HG03460 (cell line): ENCODE data around the gene SCN5A.

Source experiments
- ATAC-seq: cut with Tn5 transposase; IDR thresholded peaks from one replicate; pipeline ENCODE4 v1.9.1; 2021; ENCODE audit not compliant: unreplicated experiment

The SCN5A gene

DNA sequence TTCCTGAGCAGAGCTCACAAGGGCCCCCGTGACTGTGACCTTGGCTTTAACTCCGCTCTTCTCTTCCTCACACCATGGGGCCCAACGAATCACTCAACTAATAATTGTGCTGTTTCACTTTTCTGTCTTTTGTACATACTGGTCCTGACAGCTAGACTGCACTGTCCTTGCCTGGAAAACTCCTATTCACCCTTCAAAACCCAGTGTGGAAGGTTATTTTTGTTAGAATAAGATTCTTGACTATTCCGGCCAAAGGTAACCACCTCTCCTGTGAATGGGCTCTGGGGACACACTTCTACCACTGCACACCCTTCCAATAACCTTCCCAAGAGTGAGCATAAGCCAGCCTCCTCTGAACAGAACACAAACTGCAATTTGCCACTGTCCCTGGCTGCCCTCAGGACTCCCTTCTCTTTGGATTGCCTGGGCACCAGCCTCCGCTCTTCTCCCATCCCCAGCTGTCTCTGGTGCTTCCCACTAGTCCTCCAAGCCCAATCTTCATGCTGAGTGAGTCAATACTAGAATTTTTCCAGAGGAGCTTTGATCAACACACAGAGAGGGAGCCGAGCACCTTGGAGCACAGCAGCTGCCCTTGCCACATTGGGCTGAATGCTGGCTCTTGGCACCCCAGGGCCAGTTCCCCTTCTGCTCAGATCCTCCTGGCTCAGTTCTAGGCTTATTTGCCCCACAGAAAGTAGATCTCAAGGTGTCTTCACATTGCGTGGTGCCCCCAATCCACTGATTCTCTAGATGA lies 2.1 kb downstream of the SCN5A start:
- no peak for ATAC-seq

DNA sequence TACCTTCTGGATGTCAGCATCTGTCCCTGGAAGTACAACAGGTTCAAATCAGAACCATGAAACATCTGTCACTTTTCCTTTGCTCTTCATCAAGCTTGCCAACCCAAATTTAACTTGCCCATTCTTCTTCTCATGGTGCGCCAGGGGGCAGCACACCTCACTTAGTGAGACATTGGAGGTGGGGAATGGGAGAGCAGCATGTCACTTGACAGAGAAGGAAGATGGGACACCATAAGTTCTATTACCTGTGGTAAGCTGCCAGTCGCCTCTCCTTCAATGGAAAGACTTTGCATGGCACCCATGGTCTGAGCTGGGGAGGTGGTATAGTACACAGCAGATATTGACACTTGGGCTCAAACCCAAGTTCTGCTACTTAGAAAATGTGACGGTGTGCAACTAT lies 2.9 kb downstream of the SCN5A start:
- no peak for ATAC-seq

DNA sequence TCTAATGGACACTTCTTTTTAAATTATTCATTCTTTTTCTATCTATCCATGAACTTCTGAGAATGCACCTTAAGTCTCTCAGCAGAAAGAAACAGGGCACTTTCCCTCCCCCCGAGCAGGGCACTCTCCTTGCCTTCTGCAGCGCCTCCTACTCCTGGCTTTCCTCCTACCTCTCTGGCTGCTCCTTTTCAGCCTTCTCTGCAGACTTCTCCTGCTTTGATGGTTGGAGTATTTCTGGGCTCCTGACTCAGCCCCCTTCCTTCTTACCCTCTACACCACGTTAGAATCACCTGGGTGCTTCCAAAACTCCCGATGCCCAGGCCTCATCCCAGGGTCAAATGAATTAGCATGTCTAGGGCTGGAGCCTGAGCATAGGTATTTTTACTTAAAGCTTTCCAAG lies 3.4 kb downstream of the SCN5A start:
- ATAC-seq = no peak

DNA sequence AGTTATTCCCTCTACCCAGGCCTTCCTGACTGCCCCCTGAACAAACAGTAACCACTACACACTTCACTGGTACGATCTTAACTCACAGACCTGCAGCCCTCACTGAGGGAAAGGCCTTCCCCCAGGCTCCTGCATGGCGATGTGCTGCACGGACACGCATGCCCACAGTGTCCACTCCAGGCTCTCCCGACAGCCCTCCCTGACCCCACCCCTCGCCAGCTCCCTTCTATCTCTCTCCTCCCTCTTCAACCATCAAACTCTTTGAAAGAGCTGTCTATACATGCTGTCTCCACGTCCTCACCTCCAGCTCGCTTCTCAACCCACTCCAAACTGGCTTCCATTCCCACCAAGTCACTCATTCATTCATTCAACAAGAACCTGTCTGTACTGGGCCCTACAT lies 3.9 kb downstream of the SCN5A start:
- ATAC-seq = no peak

DNA sequence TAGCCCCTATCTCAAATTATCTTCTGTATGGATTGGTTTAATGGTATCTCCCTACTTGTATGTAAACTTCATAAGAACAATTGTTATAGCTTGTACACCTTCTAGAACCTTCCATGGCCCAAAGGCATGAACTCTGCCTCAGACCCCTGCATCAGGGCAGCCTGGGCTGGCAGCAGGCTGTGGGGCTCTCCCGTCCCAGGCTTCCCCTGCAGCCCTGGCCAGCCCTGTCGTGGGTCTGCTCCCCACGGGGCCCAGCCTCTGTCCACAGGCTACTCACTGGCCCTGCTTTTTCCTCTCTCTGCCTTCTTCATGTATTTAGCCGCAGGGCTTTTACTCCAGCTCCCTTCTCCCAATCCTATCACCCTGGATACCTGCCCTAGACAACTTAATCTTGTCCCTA lies 4.4 kb downstream of the SCN5A start:
- ATAC-seq = no peak

DNA sequence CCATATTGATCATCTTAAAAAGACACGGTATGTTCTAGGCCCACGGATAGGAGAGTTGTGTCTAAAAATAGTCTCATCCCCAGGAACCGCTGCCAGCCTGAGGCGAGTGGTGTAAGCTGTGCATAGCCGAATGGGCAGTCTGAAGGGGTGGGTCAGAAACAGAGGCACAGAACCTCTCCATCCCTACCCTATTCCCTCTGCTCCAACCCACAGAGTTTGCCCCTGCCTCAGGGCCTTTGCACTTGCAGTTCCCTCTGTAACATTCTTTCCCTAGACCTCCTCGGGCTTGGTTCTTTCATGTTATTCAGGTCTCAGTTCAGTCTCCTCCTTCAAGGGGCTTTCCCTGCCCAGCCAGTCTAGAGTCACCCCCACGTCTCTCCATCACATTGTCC lies 4.8 kb downstream of the SCN5A start:
- no peak for ATAC-seq

DNA sequence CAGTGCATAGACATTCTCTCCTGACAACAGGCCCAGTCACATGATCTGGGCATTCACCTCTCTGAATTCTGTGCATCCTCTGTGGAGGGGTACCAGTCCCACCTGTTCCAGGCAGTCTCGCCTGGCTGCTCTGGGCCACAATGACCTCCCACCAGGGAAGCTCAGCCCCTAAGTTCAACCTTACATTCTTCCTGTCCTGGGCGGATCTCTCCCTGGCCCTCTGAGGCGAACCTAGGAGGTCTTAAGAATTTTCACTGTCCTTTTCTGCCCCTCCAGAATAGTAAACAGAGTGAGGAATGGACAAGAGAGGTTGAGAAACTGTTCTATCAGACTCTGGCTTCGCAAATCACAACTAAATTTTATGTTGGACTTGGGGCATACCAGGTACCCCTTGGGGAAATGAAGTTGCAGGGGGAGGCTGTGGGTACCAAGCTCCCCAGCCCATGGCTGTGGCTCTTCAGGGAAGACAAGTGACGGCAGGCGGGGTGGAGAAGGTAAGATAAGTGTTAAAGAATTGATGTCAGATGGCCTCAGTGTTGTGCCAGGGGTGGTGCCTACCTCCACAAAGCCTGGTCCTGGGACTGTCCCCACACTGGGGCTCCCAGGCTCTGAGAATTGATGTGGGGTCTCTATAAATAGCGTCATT lies 5.3 kb downstream of the SCN5A start:
- no peak for ATAC-seq

DNA sequence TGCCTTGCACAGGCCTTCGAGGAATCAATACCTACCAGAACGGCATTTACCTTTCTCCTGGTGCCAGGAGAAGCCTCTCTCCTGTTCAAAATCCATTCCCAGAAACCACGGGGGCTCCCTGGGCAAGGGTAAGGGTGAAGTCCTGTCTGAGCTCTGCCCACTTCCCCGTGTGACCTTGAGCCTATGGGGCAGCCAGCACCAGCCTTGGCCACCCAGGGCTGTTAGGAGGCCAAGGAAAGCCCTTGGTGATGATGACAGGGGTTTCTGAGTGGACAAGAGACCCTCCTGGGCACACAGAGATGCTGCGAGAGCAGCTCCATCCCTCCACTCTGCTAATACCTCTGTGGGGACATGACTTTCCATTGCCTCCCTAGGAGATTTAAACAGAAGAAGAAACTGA lies 5.9 kb downstream of the SCN5A start:
- ATAC-seq = no peak

DNA sequence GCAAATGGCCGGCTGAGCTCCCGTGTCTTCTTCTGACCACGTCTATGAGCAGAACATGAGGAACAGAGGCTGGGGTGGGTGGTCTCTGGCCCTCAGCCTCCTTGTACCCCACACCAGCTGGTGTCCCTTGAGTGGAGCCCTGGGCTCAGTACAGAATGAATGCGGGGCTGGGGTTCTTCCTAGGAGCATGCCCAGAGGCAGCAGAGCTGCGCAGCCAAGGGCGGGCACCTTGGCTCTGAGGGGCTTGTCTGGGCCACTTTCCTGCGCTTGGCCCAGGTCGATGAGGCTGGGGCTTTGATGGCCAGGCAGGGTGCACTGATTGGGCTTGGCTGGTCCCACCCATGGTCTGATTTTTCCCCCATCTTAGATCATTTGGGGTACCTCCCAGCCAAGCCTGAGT lies 6.4 kb downstream of the SCN5A start:
- no peak for ATAC-seq

DNA sequence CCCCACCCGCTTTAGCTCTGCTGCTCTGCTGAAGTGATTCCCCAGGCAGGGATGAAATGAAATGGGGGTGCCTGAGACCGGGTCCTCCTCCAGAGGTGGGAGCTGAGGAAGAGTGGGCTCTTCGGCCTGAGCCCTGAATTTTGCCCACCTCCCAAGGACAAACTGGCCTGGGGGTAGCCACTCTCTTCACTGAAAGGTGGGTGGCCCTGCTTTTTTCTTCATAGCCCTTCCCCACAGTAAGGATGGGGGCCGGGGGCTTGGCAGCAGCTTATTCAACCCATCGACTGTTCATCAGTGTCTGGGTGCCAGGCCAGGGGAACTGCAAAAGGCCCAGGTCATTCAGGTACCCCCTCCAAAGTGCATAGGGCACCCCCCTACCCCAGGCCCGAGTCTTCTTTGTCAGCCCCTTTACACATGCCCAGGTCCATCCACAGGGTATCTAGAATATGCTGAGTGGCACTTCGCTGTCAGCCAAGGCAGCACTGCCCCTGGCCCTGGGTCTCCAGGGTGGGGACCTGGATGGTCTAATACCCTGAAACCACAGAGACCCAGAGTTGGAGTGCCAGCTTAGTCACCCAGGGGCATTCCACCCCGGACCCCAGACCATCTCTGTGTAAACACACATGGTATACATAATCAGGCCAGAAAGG lies 7.9 kb downstream of the SCN5A start:
- no peak for ATAC-seq

DNA sequence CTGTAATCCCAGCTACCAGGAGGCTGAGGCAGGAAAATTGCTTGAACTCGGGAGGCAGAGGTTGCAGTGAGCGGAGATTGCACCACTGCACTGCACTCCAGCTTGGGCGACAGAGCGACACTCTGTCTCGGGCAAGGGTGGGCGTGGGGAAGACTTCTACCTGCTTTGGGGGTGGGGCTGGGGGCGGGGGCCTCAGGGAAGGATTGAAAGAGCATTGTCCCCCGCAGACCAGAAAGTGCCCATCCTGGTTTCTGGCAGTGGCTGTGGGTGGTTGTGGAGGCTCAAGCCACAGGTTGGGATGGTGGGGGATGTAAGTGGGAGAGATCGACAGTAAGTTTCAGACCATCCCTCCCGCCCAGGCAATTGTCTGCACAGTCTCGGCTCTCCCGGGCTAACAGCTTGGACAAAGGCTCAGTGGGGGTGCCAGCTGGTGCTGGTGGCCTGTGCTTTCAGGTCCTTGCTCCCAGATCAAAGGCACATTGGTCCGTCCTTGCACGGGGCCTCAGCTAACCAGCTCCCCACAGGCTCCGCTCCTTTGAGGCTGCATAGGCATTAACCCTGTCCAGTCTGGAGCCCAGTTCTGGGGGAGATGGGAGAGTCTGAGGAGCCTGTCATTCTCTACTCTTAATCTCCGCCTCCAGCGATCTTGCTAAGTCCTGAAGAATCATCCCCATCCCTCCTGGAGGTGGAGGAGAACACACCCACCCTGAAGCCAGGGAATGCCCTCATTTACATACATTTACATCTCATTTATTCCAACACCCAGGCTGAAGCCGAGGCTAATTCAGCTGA lies 8.6 kb downstream of the SCN5A start:
- no peak for ATAC-seq

DNA sequence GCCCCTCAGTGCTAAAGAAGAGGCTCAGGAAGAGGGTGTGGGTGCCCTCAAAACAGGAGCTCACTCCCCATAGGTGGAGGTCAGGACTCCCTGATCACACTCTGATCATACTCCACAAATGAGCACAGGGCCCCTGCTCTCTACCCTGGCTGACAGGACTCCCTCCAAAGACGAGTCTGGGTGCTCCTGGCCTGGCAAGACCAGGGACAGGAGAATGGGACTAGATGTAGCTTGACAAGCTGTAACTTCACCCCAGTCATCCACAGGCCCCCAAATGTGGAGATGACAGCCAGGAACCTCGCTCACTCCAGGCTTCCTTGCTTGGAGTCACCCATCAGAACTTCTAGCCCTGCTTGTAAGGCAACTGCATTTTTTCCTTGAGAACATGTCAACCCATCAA lies 11.1 kb downstream of the SCN5A start:
- ATAC-seq = no peak

DNA sequence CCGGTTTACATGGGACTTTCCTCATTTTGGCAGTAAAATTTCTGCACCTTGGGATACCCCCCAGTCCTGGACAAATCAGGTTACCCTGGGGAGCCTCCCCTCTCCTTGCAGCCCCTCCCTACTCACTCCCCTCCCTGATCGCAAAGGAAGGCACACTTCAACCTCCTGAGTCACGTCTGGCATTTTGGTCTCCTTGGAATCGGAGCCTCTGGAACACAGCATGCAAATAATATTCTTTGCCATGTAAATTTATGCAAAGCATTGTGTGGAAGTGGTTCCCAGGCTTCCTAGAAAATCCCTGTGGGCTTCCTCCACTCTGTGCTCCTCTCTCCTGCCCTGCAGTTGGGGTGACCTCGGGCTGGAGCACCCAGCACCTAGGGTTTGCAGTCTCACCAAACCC lies 11.6 kb downstream of the SCN5A start:
- ATAC-seq = no peak

DNA sequence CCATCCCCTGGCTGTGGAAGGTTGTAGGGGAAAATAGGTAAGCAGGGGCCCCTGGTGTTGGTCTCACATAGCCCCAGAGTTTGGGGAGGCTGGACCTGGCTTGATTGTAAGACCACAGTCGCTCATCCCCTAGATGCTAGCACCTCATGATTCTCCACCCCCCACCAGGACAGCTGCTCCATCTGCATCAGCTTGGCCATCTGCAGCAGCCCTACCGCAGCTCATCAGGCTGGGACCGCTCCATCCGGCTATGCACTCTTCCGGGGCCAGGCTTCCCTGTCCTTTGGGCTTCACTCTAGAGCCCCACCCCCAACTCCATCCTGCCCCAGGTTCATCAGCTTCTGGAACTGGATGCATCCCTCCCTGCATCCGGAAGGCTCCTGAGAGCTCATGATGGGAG lies 12.6 kb downstream of the SCN5A start:
- ATAC-seq = no peak

DNA sequence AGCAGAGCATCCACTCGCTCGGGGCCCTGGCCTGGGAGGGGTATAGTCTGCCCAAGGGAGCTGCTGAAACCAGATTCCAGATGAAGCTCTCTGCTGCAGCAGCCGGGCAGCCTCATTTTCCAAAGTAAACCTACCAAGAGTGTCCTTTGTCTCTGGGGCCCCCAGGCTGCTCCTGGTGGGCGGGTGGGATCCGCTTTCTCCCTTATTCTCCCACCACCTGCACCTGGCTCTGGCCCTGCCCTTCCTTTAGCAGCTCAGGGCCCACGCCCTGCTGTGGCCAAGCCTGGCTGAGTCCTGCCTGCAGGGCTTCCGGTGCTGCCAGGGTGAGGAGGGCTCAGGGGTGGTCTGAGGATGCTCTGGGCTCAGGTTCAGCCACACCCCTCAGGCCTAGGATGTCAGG lies 13.0 kb downstream of the SCN5A start:
- ATAC-seq = no peak

DNA sequence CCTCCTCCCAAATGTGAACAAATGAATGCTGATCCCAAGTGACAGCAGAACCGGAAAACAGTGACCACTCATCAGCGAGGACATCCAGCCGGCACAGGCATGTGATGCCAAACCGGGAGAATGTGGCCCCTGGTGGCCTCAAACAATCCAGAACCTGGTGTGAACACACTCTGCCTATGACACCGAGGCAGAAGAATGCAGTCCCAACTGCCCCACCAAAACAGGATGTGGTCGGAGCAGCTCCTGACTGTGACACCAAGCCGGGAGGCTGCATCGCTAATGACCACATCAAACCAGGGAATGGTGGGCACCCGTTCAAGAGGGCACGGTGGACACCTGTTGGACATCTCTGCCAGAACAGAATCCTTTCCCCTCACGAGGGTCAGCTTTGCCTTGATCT lies 15.4 kb downstream of the SCN5A start:
- no peak for ATAC-seq

DNA sequence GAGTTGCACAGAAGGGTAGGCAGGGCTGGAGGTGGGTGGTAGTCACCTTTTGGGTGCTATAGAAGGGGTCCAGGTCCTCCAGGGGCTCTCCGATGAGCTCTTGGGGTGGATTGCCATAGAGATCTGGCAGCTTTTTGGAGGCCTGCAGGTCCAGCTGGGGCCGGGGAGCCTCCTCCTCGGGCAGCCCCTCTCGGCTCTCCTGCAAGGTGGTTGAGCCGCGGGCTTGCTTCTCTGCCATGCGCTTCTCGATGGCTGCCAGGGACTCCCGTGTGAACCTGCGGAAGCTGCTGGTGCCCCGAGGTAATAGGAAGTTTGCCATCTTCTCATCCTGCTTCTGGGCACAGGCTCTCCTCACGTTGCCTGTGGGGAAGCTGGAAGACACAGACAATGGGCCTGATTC lies 16.5 kb downstream of the SCN5A start:
- ATAC-seq = no peak

DNA sequence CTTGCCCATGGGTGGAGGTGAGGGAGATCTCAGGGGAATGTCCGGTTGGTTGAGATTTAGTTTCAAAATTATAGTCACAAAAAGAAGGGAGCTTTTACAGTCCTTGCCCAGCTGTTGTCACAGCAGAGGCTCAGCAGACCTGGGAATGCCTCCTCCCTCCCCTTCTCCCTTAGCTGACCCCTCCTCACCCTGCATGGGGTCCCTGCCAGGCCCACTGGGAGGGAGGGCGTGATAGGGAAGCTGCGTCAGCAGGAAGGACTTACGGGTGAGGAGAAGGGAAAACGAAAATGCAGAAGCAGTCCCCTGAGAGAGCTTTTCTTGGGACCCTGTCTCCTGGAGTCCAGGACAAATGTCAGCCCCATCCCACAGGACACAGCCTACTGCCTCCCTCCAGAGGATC lies 18.9 kb downstream of the SCN5A start:
- ATAC-seq = no peak

DNA sequence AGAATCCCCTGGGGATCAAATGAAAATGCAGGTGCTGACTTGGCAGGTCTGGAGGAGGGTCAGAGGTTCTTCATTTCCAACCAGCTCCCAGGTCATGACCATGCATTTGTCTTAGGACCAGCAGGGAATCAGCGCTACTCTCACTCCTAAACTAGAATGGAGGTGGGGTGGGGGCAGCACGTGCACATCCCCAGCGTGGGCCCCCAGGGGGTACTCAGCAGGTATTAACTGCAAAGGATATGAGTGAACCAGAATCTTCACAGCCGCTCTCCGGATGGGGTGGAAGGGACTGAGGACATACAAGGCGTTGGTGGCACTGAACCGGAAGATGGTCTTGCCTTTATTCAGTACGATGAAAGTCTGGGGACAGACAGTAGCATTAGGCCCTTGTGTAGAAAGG lies 19.4 kb downstream of the SCN5A start:
- no peak for ATAC-seq

DNA sequence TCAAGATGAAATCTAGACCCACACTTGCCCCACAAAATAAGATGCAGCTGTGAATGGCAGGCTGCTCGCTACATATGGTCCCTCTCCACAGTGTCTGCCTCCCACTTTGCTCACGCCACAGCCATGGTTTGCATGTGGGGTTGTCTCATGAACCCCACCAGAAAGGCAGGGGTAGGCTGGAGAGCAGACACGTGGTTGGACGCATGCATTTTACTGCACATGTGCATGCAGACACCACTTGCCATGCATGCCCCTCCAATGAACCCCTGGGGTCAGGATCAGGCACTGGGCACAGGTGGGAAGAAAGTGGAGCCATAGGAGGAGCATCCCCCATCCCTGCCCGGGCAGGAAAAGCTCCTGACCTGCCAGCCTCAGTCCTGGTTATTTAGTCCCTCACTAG lies 20.7 kb downstream of the SCN5A start:
- ATAC-seq = no peak

DNA sequence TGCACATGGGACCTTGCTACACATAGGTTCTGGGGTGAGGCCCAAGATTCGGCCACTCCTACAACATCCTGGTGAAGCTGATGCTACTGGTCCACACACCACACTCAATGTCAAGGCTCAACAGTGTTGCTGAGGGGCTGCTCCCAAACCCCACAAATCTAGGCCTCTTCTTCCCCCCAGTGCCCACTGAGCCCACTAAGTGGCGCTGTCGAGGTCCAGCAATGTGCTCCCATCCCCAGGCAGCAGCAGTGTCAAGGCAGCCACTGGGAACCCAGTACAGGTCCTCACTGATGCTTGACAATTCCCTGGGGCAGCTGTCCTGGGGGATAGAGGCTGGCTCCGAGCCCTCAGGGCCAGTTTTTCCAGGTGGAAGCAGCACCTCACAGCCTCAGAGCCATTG lies 21.5 kb downstream of the SCN5A start:
- no peak for ATAC-seq

DNA sequence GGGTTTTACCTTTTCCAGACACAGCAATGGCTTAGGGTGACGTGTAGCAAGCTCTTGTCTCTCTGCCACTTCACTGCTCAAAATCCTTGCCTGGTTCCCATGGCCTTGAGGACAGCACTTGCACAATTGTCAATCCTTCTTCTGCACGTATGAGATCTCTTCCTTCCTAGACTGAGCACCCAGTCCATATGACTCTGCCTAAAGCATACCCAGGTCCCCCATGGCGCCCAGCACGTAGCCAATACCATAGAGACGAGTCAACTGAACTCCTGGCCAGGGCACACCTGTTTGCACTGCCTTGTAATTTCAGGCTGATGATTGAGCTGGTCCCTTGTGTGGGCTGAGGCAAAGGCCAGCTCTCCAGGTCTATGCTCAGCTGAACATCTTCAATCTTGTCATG lies 23.3 kb downstream of the SCN5A start:
- ATAC-seq = no peak
